ENCODE results near the gene PLET1. TPM values are rescaled to one million over a fixed set of nuclear protein-coding genes. Genes with fewer than 3 reads are reported as not detected.

The PLET1 gene
- total RNA-seq, 1 experiment from 2014 or later: not detected

DNA sequence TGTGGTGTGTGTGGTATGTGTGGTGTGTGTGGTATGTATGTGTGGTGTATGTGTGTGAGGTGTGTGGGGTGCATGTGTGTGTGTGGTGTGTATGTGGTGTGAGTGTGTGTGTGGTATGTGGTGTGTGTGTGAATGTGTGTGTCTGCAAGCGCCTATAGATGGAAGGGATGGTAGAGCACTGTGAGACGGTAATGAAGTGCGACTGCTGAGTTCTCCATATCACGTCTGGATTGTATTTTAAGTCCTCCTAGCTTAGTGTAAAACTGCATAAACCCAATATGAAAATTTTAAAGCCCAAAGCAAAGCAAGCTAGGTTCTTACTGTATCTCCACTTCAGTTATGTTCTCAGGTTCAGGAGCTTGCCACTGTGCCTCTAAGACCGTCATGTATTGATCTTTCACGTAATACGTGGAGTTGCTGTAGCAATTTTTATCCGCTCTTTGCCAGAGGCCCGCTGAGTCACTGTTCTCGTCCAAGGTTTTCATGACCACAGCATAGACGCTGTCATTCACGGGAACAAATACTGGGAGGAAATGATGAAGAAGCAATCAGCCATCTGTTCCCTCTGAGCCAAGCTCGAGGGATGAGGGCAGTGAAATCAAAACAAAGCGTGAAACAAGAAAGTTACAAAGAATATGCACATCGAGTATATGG lies 5.5 kb downstream of the PLET1 start:
- Histone ChIP-seq H3K79me2 (ENCODE audit: insufficient read depth, low read length) (no peaks in the 10 kb centered on the region), H3K9me3 (ENCODE audit: control insufficient read depth, low read depth, low read length) (no peaks in the 10 kb centered on the region), H3K27ac (ENCODE audit: insufficient read length, low read depth, low read length) (no peak overlapping the region), H3K23me2 (ENCODE audit: insufficient read length, low read depth, low read length, poor library complexity, severe bottlenecking) (no peaks in the 10 kb centered on the region), H3K4me1 (ENCODE audit: insufficient read depth, low read length) (no peaks in the 10 kb centered on the region), H4K91ac (ENCODE audit: insufficient read length, low read depth, low read length) (no peak overlapping the region), H2BK15ac (ENCODE audit: low read depth, low read length) (no peak overlapping the region), H2BK5ac (ENCODE audit: insufficient read length, low read length) (no peak overlapping the region), H2AFZ (ENCODE audit: low read length) (no peak overlapping the region), H3K27me3 (ENCODE audit: insufficient read depth, low read length) (0 out of 2 replicates have a peak, but pooled peaks cover 1% of the 10 kb centered on the region), H3K79me1 (ENCODE audit: insufficient read depth, low read depth, low read length, poor library complexity, severe bottlenecking) (no peaks in the 10 kb centered on the region), H2BK20ac (ENCODE audit: low read depth, low read length, poor library complexity, severe bottlenecking) (no peak overlapping the region), H3K56ac (ENCODE audit: insufficient read length, low read depth, low read length) (no peak overlapping the region), H2BK12ac (ENCODE audit: insufficient read length, low read depth, low read length) (no peak overlapping the region), H3K14ac (ENCODE audit: insufficient read depth, low read length) (no peak overlapping the region), H2BK120ac (ENCODE audit: low read depth, low read length, poor library complexity, severe bottlenecking) (no peak overlapping the region), H4K20me1 (ENCODE audit: control insufficient read depth, insufficient read depth, insufficient read length) (no peaks in the 10 kb centered on the region), H3K4ac (ENCODE audit: low read depth, low read length) (no peak overlapping the region), H3K18ac (ENCODE audit: insufficient read length, low read depth, low read length) (no peak overlapping the region), H4K8ac (replicated peaks; ENCODE audit: insufficient read length, low read depth, low read length) (no peak overlapping the region), H3K4me2 (ENCODE audit: insufficient read depth, insufficient read length, low read length) (no peak overlapping the region), H4K5ac (ENCODE audit: insufficient read length, low read depth, low read length) (no peak overlapping the region), H3K9ac (ENCODE audit: extremely low read depth, insufficient read length, low read length) (no peak overlapping the region), H3T11ph (ENCODE audit: low read length) (no peak overlapping the region), H2AK5ac (ENCODE audit: insufficient read length, low read length) (no peak overlapping the region), H3K23ac (ENCODE audit: insufficient read length, low read depth, low read length) (no peak overlapping the region)
- H3K4me1 Mint-ChIP-seq: no peaks in the 10 kb centered on the region
- peaks cover 19% of the 10 kb centered on the region for H3K27me3 Mint-ChIP-seq (ENCODE audit: low read depth)
- H3K4me3 Mint-ChIP-seq: no peak overlapping the region
- H3K27ac Mint-ChIP-seq: no peak overlapping the region
- H3K36me3 Mint-ChIP-seq (ENCODE audit: insufficient read depth in 1 of 3, low read depth in 3 of 3): no peaks in the 10 kb centered on the region
- TF ChIP-seq, protein P1, sequence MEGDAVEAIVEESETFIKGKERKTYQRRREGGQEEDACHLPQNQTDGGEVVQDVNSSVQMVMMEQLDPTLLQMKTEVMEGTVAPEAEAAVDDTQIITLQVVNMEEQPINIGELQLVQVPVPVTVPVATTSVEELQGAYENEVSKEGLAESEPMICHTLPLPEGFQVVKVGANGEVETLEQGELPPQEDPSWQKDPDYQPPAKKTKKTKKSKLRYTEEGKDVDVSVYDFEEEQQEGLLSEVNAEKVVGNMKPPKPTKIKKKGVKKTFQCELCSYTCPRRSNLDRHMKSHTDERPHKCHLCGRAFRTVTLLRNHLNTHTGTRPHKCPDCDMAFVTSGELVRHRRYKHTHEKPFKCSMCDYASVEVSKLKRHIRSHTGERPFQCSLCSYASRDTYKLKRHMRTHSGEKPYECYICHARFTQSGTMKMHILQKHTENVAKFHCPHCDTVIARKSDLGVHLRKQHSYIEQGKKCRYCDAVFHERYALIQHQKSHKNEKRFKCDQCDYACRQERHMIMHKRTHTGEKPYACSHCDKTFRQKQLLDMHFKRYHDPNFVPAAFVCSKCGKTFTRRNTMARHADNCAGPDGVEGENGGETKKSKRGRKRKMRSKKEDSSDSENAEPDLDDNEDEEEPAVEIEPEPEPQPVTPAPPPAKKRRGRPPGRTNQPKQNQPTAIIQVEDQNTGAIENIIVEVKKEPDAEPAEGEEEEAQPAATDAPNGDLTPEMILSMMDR (conservative IDR thresholded peaks at IDR 0.05): no peak
- no peaks in the 10 kb centered on the region for H3K9me3 Mint-ChIP-seq
- DNase-seq: no peak
- no CpG with 5 or more reads among the region's 15 CpGs for WGBS (ENCODE audit: extremely low coverage, insufficient read length, low lambda C conversion rate)
